HepG2 (cell line): ENCODE measurements around the gene MAPK10. TPM values are rescaled to one million over a fixed set of nuclear protein-coding genes. Genes with fewer than 3 reads are reported as not detected.

Experiments used
- ATAC-seq: fragments of 200-7000 bp; cut with Tn5 transposase; 3 replicates; pipeline ENCODE4 v1.9.1; 2020; ENCODE audit warnings: mild to moderate bottlenecking, moderate library complexity
- BruUV-seq: library from RNA; stranded (reverse); fragments of 400-500 nt; replicated peaks from 2 replicates; lab custom pipeline; 2021; lab: Mats Ljungman, UMichigan
- CTCF ChIA-PET: fragments of 300-600 bp; formaldehyde crosslinking; extraction: SDS; loops from one replicate; lab custom pipeline; 2021; ENCODE audit warnings: low total read pairs, inconsistent platforms, low intra/inter-chr PET ratio; lab: Yijun Ruan, JAX
- POLR2A ChIA-PET: fragments of 350-600 bp; sonication (Branson Sonifier 250); formaldehyde crosslinking; loops from one replicate; lab custom pipeline; 2020; ENCODE audit warnings: antibody characterized with exemption, inconsistent platforms; lab: Yijun Ruan, JAX
- DNase-seq: peaks from one replicate; pipeline ENCODE4 v3.0.0-alpha.2; 2015; ENCODE audit warnings: low spot score
- FAIRE-seq: peaks from 3 replicates; lab custom pipeline; 2011; peaks lifted over from hg19 to GRCh38; lab: Jason Lieb, UNC
- H2AFZ ChIP-seq: one replicate; pipeline ENCODE4 v1.6.1; 2011; ENCODE audit warnings: low read length, inconsistent platforms
- H3K27ac ChIP-seq: fragments of 300-600 bp; 3 replicates; pipeline ENCODE4 v1.8.0; 2011; ENCODE audit warnings: mixed run types, mild to moderate bottlenecking, mixed read lengths, low read length, inconsistent platforms; ENCODE audit not compliant: insufficient read depth; ENCODE audit errors: extremely low read length
- H3K27me3 ChIP-seq, 2 experiments: fragments of 200-600 bp in 1 of 2; 2 replicates in 1 of 2; 3 replicates in 1 of 2; pipeline versions ENCODE4 v1.6.0 to v1.8.0; 2011; ENCODE audit warnings: low read length in 2 of 2, mild to moderate bottlenecking in 2 of 2, moderate library complexity in 2 of 2, inconsistent platforms in 1 of 2; ENCODE audit not compliant: insufficient read depth in 2 of 2, control insufficient read depth in 1 of 2
- H3K36me3 ChIP-seq, 2 experiments: fragments of 200-600 bp in 1 of 2; replicated peaks in 1 of 2; 2 replicates in 1 of 2; 3 replicates in 1 of 2; pipeline versions ENCODE4 v1.5.1 to v1.8.0; 2011; ENCODE audit warnings: low read length in 2 of 2, inconsistent platforms in 1 of 2; ENCODE audit not compliant: insufficient read depth in 2 of 2, control insufficient read depth in 1 of 2
- H3K4me1 ChIP-seq: 2 replicates; pipeline ENCODE4 v1.5.1; 2012; ENCODE audit warnings: low read length, inconsistent platforms; ENCODE audit not compliant: insufficient read depth
- H3K4me2 ChIP-seq: 2 replicates; pipeline ENCODE4 v1.6.0; 2011; ENCODE audit warnings: low read depth, low read length, inconsistent platforms
- H3K4me3 ChIP-seq, 3 experiments: fragments of 200-600 bp in 1 of 3; sonication (generic), shearing (Covaris generic) in 1 of 3; replicated peaks in 1 of 3; 2 replicates each; pipeline ENCODE4 v1.5.1; 2011 to 2016; ENCODE audit warnings: low read length in 3 of 3, inconsistent platforms in 2 of 3, low read depth in 2 of 3, mild to moderate bottlenecking in 2 of 3, control low read depth in 1 of 3, mixed read lengths in 1 of 3; ENCODE audit not compliant: insufficient read depth in 1 of 3
- H3K79me2 ChIP-seq: one replicate; pipeline ENCODE4 v1.6.1; 2011; ENCODE audit warnings: low read length, inconsistent platforms; ENCODE audit not compliant: insufficient read depth
- H3K9ac ChIP-seq: 2 replicates; pipeline ENCODE4 v1.6.0; 2011; ENCODE audit warnings: mild to moderate bottlenecking, low read depth, low read length, inconsistent platforms; ENCODE audit not compliant: insufficient read depth
- H3K9me3 ChIP-seq: 2 replicates; pipeline ENCODE4 v1.5.1; 2012; ENCODE audit warnings: mild to moderate bottlenecking, low read length
- H4K20me1 ChIP-seq: 2 replicates; pipeline ENCODE4 v1.6.0; 2011; ENCODE audit warnings: inconsistent platforms, mild to moderate bottlenecking, low read length, moderate library complexity; ENCODE audit not compliant: insufficient read depth
- SETDB1 ChIP-seq: sonication (generic); formaldehyde crosslinking; IDR thresholded peaks from 2 replicates; pipeline ENCODE4 v1.5.1; 2020; ENCODE audit warnings: missing genetic modification reagents, mild to moderate bottlenecking, borderline replicate concordance
- ZNF124 ChIP-seq: sonication (generic); formaldehyde crosslinking; IDR thresholded peaks from 2 replicates; pipeline ENCODE4 v1.4.0; 2020; ENCODE audit warnings: missing genetic modification reagents
- ZNF274 ChIP-seq: sonication (generic); formaldehyde crosslinking; IDR thresholded peaks from 2 replicates; pipeline ENCODE4 v1.5.1; 2020; ENCODE audit warnings: mild to moderate bottlenecking, missing genetic modification reagents
- ZNF367 ChIP-seq: sonication (generic); formaldehyde crosslinking; IDR thresholded peaks from 2 replicates; pipeline ENCODE4 v1.4.0; 2020; ENCODE audit warnings: missing genetic modification reagents, borderline replicate concordance
- ZNF724P ChIP-seq: sonication (generic); formaldehyde crosslinking; IDR thresholded peaks from 2 replicates; pipeline ENCODE4 v1.8.0; 2022; ENCODE audit warnings: missing genetic modification reagents, borderline replicate concordance
- WGBS: methylation state at CpG from one replicate; pipeline ENCODE4 v1.1.6; 2017; ENCODE audit warnings: low lambda C conversion rate; 5-methylcytosine and 5-hydroxymethylcytosine counted together
- in situ Hi-C: cut with HindIII; loops from 2 replicates; pipeline ENCODE4 v1.10.0; 2017; ENCODE audit warnings: low pct_unique_long_range_greater_than_20kb; ENCODE audit not compliant: extremely low pct_ligation_motif_present
- intact Hi-C: fragments of 100-400 bp; cut with micrococcal nuclease; formaldehyde crosslinking; loops from one replicate; pipeline ENCODE4 v1.10.0; 2022; ENCODE audit not compliant: unreplicated experiment
- polyA plus RNA-seq, 8 experiments: library from polyadenylated mRNA; depleted of rRNA in 3 of 8; stranded (reverse) in 7 of 8; unstranded in 1 of 8; fragments of >200 nt; fragmentation: Illumina TruSeq in 4 of 8; extraction: Trizol in 4 of 8; gene quantifications; 2 replicates each; pipeline versions ENCODE4 v1.2.1 to v1.2.3, GENCODE V29; 2011 to 2016; ENCODE audit warnings: low read depth in 4 of 8, missing spikeins in 1 of 8, mixed read lengths in 1 of 8; ENCODE audit not compliant: insufficient read depth in 1 of 8
- total RNA-seq, 5 experiments: library from RNA; depleted of rRNA; stranded (reverse); fragments of >200 nt; fragmentation: Illumina TruSeq; extraction: Trizol; gene quantifications; 2 replicates each; pipeline ENCODE4 v1.2.3, GENCODE V29; 2016; ENCODE audit warnings: low read depth in 1 of 5
- TF ChIP-seq, protein P1 (sequence below): sonication (generic); formaldehyde crosslinking; IDR thresholded peaks from 2 replicates; pipeline ENCODE4 v1.4.0; 2020; ENCODE audit warnings: mild to moderate bottlenecking, low read depth, missing genetic modification reagents
- TF ChIP-seq, protein P2 (sequence below): sonication (generic); formaldehyde crosslinking; IDR thresholded peaks from 2 replicates; pipeline ENCODE4 v1.4.0; 2020; ENCODE audit warnings: mild to moderate bottlenecking, missing genetic modification reagents

The MAPK10 gene
- total and polyA plus RNA-seq, 2 of the 13 experiments (the other 11 are each of a cell fraction or from before 2014, with no cell fraction given) = not detected

DNA sequence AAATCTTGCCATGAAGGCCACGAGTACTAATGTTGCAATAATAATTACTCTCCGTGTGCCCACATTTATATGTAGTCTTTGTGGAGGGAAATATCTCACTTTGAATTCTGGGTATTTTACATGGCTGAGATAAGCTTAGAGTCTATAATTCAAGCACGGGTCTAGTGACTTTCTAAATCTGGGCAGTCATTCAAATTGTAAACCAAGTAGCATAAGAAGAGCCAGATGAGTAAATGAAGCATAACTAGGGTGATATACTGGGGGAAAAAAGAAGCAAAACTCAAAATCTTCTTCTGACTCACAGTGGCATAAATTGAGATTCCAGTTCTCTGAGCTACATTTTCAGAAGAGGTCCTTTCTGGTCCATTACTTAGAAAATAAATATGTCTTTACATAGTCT is 53.0 kb downstream of the MAPK10 start:
- H3K9ac ChIP-seq = no peak overlapping the region

More for the DNA sequence above, 53.0 kb downstream of the MAPK10 start:
- no peak overlapping the region for H3K27ac ChIP-seq
- no peak overlapping the region for H2AFZ ChIP-seq
- no peaks in the 10 kb centered on the region for H4K20me1 ChIP-seq
- no TSS peak for BruUV-seq
- intact Hi-C loops (no loop called here), in situ Hi-C loops (no loop called here)
- DNase-seq (no peak), FAIRE-seq (no peak), ATAC-seq (no peak)
- ChIA-PET POLR2A (no interaction called here), CTCF (no interaction called here)
- no peaks in the 10 kb centered on the region for H3K4me1 ChIP-seq
- no peak overlapping the region for H3K4me3 ChIP-seq
- WGBS = 0% methylated on average over 3 of the region's 3 CpGs
- H3K9me3 ChIP-seq = no peaks in the 10 kb centered on the region
- H3K79me2 ChIP-seq = no peaks in the 10 kb centered on the region
- no peaks in the 10 kb centered on the region for H3K36me3 ChIP-seq
- no peaks in the 10 kb centered on the region for H3K27me3 ChIP-seq
- H3K4me2 ChIP-seq = no peak overlapping the region
- TF ChIP-seq, protein P1, sequence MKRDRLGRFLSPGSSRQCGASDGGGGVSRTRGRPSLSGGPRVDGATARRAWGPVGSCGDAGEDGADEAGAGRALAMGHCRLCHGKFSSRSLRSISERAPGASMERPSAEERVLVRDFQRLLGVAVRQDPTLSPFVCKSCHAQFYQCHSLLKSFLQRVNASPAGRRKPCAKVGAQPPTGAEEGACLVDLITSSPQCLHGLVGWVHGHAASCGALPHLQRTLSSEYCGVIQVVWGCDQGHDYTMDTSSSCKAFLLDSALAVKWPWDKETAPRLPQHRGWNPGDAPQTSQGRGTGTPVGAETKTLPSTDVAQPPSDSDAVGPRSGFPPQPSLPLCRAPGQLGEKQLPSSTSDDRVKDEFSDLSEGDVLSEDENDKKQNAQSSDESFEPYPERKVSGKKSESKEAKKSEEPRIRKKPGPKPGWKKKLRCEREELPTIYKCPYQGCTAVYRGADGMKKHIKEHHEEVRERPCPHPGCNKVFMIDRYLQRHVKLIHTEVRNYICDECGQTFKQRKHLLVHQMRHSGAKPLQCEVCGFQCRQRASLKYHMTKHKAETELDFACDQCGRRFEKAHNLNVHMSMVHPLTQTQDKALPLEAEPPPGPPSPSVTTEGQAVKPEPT = no peak
- TF ChIP-seq ZNF274 = no peak
- TF ChIP-seq, protein P2, sequence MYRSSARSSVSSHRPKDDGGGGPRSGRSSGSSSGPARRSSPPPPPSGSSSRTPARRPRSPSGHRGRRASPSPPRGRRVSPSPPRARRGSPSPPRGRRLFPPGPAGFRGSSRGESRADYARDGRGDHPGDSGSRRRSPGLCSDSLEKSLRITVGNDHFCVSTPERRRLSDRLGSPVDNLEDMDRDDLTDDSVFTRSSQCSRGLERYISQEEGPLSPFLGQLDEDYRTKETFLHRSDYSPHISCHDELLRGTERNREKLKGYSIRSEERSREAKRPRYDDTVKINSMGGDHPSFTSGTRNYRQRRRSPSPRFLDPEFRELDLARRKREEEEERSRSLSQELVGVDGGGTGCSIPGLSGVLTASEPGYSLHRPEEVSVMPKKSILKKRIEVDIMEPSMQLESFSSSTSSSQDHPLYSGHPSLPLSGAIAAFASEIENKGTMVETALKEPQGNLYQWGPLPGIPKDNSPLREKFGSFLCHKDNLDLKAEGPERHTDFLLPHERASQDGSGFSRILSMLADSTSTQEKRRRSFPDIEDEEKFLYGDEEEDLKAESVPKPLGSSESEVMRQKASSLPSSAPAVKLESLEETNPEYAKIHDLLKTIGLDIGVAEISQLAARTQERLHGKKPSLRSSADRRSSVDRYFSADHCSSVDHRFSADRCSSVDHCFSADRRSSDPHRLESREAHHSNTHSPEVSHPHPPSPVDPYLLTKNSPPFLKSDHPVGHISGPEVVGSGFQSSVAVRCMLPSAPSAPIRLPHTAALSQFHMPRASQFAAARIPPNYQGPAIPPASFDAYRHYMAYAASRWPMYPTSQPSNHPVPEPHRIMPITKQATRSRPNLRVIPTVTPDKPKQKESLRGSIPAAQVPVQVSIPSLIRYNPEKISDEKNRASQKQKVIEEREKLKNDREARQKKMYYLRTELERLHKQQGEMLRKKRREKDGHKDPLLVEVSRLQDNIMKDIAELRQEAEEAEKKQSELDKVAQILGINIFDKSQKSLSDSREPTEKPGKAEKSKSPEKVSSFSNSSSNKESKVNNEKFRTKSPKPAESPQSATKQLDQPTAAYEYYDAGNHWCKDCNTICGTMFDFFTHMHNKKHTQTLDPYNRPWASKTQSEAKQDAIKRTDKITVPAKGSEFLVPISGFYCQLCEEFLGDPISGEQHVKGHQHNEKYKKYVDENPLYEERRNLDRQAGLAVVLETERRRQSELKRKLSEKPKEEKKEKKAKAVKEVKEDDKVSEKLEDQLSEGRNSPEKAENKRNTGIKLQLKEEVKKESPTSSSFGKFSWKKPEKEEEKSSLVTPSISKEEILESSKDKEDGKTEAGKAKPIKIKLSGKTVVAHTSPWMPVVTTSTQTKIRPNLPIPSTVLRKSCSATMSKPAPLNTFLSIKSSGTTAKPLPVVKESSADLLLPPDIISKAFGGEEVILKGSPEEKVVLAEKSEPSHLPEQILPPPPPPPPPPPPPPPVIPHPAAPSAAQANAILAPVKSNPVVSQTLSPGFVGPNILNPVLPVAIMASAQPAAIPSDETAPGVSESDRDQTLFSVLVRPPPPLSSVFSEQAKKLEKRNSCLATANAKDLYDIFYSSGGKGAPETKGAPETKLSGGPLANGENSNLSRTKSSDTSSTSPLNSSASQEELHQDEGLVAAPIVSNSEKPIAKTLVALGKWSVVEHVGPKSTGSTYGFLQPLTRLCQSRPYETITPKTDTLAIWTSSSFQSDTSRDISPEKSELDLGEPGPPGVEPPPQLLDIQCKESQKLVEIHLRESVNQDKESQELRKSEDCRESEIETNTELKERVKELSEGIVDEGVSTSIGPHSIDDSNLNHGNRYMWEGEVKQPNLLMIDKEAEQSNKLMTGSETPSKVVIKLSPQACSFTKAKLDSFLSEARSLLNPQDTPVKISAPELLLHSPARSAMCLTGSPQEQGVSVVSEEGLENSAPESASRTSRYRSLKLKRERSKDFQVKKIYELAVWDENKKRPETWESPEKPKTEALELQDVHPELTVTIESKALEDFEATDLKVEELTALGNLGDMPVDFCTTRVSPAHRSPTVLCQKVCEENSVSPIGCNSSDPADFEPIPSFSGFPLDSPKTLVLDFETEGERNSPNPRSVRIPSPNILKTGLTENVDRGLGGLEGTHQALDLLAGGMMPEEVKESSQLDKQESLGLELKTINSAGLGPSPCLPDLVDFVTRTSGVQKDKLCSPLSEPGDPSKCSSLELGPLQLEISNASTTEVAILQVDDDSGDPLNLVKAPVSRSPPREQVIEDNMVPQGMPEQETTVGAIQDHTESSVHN (CRISPR knock-in tag) = no peak
- no peak for TF ChIP-seq SETDB1 (CRISPR knock-in tag)
- no peak for TF ChIP-seq ZNF724P
- TF ChIP-seq ZNF367 = no peak
- TF ChIP-seq ZNF124 = no peak
